Measurements from ENCODE around the gene PALLD.

PALLD gene

GRCh38 chr4:168787801-168788595 lies 291.1 kb downstream of the PALLD start:
- TF ChIP-seq CTCF (conservative IDR thresholded peaks at IDR 0.05; ENCODE audit: low read length), result no peak
- H3K4me3 ChIP-seq (ENCODE audit: low read length), result no peak overlapping the region
- DNase-seq (ENCODE audit: low read depth), result peak; percentile 68

GRCh38 chr4:168790898-168791297 lies 294.0 kb downstream of the PALLD start:
- TF ChIP-seq CTCF (conservative IDR thresholded peaks at IDR 0.05; ENCODE audit: low read length), result no peak
- DNase-seq (ENCODE audit: low read depth), result no peak
- H3K4me3 ChIP-seq (ENCODE audit: low read length), result no peak overlapping the region

- no peak for TF ChIP-seq CTCF (conservative IDR thresholded peaks at IDR 0.05; ENCODE audit: low read length)
- no peak overlapping the region for H3K4me3 ChIP-seq (ENCODE audit: low read length)
- DNase-seq (ENCODE audit: low read depth), result no peak
Measured at GRCh38 chr4:168791376-168791775, 294.5 kb downstream of the PALLD start.

- TF ChIP-seq CTCF (conservative IDR thresholded peaks at IDR 0.05; ENCODE audit: low read length), result no peak
- no peak for DNase-seq (ENCODE audit: low read depth)
Measured at GRCh38 chr4:168793542-168793941, 296.7 kb downstream of the PALLD start.

GRCh38 chr4:168794092-168794707 lies 297.3 kb downstream of the PALLD start:
- no peak for DNase-seq (ENCODE audit: low read depth)
- TF ChIP-seq CTCF (conservative IDR thresholded peaks at IDR 0.05; ENCODE audit: low read length), result no peak
- H3K4me3 ChIP-seq (ENCODE audit: low read length), result no peak overlapping the region

More at GRCh38 chr4:168793542-168793941, 296.7 kb downstream of the PALLD start:
- no peak overlapping the region for H3K4me3 ChIP-seq (ENCODE audit: low read length)

- H3K4me3 ChIP-seq (ENCODE audit: low read length), result no peak overlapping the region
- no peak for TF ChIP-seq CTCF (conservative IDR thresholded peaks at IDR 0.05; ENCODE audit: low read length)
- no peak for DNase-seq (ENCODE audit: low read depth)
Measured at GRCh38 chr4:168794881-168795280, 298.0 kb downstream of the PALLD start.

GRCh38 chr4:168795346-168795745 lies 298.5 kb downstream of the PALLD start:
- TF ChIP-seq CTCF (conservative IDR thresholded peaks at IDR 0.05; ENCODE audit: low read length), result no peak
- no peak overlapping the region for H3K4me3 ChIP-seq (ENCODE audit: low read length)
- no peak for DNase-seq (ENCODE audit: low read depth)

All from AG10803 (cell line).